Activated CD4-positive, alpha-beta T cell treated with anti-CD3 and anti-CD28 coated beads, Interleukin-2, Interleukin-4, amounts not matched to agents 100 ng/mL and 50 ng/mL, durations not matched to agents 16 hours and 8 hours (primary cell): Measurements from ENCODE around the gene STAT5B.
A peak's percentile ranks its signal among the peaks of the same experiment; 100 is the strongest.
"Not testable (repeated sequence)": the region's sequence is repeated elsewhere in the genome, so short reads cannot be mapped to it uniquely, and the experiment has no call there.

Source experiments
- DNase-seq: peaks from one replicate; pipeline ENCODE4 v3.0.0-alpha.2; 2020; ENCODE audit warnings: low spot score

STAT5B gene

GRCh38 chr17:42266918-42267766 lies 9.0 kb downstream of the STAT5B start:
- DNase-seq = peak; percentile 76

GRCh38 chr17:42266462-42266861 lies 9.7 kb downstream of the STAT5B start:
- no peak for DNase-seq

- not testable (repeated sequence) for DNase-seq
These were observed 11.8 kb downstream of the STAT5B start for GRCh38 chr17:42264366-42264765.

GRCh38 chr17:42260318-42260717 lies 15.9 kb downstream of the STAT5B start:
- DNase-seq = no peak

GRCh38 chr17:42255445-42255844 lies 20.7 kb downstream of the STAT5B start:
- no peak for DNase-seq

- no peak for DNase-seq
These were observed 22.6 kb downstream of the STAT5B start for GRCh38 chr17:42253578-42253977.

GRCh38 chr17:42252597-42253550 lies 23.3 kb downstream of the STAT5B start:
- DNase-seq = peak; percentile 46

- no peak for DNase-seq
These were observed 25.1 kb downstream of the STAT5B start for GRCh38 chr17:42251115-42251514.

- peak; percentile 81 for DNase-seq
These were observed 26.3 kb downstream of the STAT5B start for GRCh38 chr17:42249681-42250446.

- DNase-seq = peak; percentile 89
These were observed 27.6 kb downstream of the STAT5B start for GRCh38 chr17:42248351-42249179.

GRCh38 chr17:42247734-42248133 lies 28.5 kb downstream of the STAT5B start:
- DNase-seq = no peak

GRCh38 chr17:42246515-42246914 lies 29.7 kb downstream of the STAT5B start:
- DNase-seq = no peak

- not testable (repeated sequence) for DNase-seq
These were observed 31.0 kb downstream of the STAT5B start for GRCh38 chr17:42245183-42245582.

- DNase-seq = not testable (repeated sequence)
These were observed 32.1 kb downstream of the STAT5B start for GRCh38 chr17:42244116-42244515.

- no peak for DNase-seq
These were observed 32.7 kb downstream of the STAT5B start for GRCh38 chr17:42243493-42243982.

- DNase-seq = no peak
These were observed 34.3 kb downstream of the STAT5B start for GRCh38 chr17:42241871-42242270.

- DNase-seq = not testable (repeated sequence)
These were observed 35.3 kb downstream of the STAT5B start for GRCh38 chr17:42240863-42241262.

- no peak for DNase-seq
These were observed 36.0 kb downstream of the STAT5B start for GRCh38 chr17:42240201-42240600.

GRCh38 chr17:42239576-42239975 lies 36.6 kb downstream of the STAT5B start:
- DNase-seq = not testable (repeated sequence)

- DNase-seq = no peak
These were observed 39.4 kb downstream of the STAT5B start for GRCh38 chr17:42236760-42237159.

- no peak for DNase-seq
These were observed 42.2 kb downstream of the STAT5B start for GRCh38 chr17:42233994-42234393.
